ENCODE measurements around the gene SIAH1. TPM values are rescaled to one million over a fixed set of nuclear protein-coding genes. Genes with fewer than 3 reads are reported as not detected.

The SIAH1 gene
- total and polyA plus RNA-seq, 8 donors = 10.9 to 77.7 (median 21.4) TPM

DNA sequence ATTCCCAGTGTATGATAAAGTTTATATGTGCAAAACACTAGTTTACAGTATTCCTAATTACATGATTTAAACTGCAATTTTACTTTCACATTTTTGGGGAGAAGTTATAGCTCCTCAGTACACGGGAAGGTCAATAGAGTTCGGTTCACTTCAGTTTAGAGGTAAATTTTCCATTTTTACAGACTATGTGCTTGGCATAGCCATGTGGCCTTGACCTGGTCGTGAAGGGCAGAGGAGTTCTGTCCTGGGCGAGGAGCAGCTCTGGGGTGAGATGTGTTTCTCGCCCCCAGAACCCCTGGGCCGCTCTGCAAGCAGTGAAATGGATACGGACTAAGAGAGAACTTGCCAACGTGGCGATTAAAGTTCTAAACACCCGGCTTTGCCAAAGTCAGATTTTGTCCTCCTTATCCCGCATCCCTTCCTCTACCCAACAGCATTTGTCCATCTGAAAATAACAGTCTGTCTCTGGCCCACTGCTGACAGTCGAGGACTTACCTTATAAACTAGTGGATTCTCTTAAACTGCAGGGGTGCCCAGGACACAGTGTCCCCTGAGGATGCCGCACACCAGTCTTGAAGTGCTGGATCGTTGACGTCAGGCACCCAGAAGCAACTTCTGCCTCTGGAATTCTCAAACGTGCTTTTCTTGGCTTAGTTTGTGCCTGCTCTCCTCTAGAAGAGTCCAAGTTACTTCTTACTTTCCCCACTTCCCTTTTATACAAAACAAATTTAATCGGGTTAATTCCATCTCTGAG, 1.5 kb upstream of the SIAH1 start:
- H3K27me3 ChIP-seq = no peaks in the 10 kb centered on the region
- peak overlapping the region in 2 of 5 donors; percentile 99 to 100 for H3K27ac ChIP-seq
- no peak for DNase-seq
- 81 to 86% (median 84%) methylated on average over 17 of the region's 17 CpGs for WGBS, 5 donors
- no peak overlapping the region for H3K4me3 ChIP-seq
- no peaks in the 10 kb centered on the region for H3K36me3 ChIP-seq
- intact Hi-C loops (cut with DNase I; ENCODE audit: low total_unique reads) = no loop called here
- H3K9me3 ChIP-seq = no peaks in the 10 kb centered on the region
- peaks cover 14 to 31% (median 24%) of the 10 kb centered on the region in 4 donors for H3K4me1 ChIP-seq
- TF ChIP-seq, protein P1, sequence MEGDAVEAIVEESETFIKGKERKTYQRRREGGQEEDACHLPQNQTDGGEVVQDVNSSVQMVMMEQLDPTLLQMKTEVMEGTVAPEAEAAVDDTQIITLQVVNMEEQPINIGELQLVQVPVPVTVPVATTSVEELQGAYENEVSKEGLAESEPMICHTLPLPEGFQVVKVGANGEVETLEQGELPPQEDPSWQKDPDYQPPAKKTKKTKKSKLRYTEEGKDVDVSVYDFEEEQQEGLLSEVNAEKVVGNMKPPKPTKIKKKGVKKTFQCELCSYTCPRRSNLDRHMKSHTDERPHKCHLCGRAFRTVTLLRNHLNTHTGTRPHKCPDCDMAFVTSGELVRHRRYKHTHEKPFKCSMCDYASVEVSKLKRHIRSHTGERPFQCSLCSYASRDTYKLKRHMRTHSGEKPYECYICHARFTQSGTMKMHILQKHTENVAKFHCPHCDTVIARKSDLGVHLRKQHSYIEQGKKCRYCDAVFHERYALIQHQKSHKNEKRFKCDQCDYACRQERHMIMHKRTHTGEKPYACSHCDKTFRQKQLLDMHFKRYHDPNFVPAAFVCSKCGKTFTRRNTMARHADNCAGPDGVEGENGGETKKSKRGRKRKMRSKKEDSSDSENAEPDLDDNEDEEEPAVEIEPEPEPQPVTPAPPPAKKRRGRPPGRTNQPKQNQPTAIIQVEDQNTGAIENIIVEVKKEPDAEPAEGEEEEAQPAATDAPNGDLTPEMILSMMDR (IDR thresholded peaks at IDR 0.05) = no peak
- TF ChIP-seq EP300 (IDR thresholded peaks at IDR 0.05) = peak; percentile 43

DNA sequence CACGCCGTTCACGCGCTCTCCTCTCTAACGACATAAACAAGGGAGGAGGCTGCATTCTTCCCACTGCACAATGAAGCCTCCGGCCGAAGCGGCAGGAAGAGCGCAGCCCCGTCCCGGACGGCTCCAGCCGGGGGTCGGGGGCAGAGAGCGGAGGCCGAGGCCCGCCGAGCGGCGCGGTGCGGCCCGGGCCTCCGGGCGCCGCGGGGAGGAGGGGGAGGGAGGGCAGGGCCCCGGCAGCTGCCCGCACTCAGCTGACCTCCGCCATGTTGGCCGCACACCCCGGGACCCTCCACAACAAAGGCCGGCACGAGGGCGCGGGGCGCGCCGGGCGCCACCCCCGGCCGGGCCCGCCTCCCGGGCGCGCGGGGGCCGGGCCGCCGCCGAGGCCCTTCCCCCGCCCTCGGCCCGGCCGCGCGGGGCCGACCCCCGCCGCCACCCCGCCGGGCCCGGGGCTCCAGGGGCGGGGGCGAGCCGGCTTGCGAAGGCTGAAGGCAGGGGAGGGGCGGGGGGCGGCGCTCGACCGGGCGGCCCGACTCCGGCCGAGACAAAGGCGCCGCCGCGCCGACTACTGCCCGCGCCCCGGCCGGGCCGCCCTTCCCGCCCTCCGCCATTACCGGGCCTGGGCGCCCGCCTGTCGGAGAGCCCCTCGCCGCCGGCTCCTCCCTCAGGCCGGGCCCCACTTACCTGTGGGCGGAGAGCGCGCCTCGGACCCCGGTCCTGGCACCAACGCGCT, 527 bp downstream of the SIAH1 start:
- DNase-seq = peak; percentile 59 to 89
- no peak for TF ChIP-seq POLR2A (IDR thresholded peaks at IDR 0.05)
- no peak for TF ChIP-seq POLR2AphosphoS5 (IDR thresholded peaks at IDR 0.05)
- TF ChIP-seq, protein P1 (IDR thresholded peaks at IDR 0.05) = no peak
- no peak for TF ChIP-seq EP300 (IDR thresholded peaks at IDR 0.05)
- Histone ChIP-seq H3K27ac (peak overlapping the region; percentile 96 to 100 (median 99)), H3K36me3 (no peaks in the 10 kb centered on the region), H3K27me3 (no peaks in the 10 kb centered on the region), H3K9me3 (no peaks in the 10 kb centered on the region), H3K4me1 (peaks cover 19 to 50% (median 34%) of the 10 kb centered on the region in 4 donors), H3K4me3 (peak overlapping the region; percentile 89 to 93 (median 91))
- 0 to 2% (median 0%) methylated on average over 8 to 97 of the region's 103 CpGs for WGBS, 5 donors
- intact Hi-C loops (cut with DNase I; ENCODE audit: low total_unique reads) = no loop called here

DNA sequence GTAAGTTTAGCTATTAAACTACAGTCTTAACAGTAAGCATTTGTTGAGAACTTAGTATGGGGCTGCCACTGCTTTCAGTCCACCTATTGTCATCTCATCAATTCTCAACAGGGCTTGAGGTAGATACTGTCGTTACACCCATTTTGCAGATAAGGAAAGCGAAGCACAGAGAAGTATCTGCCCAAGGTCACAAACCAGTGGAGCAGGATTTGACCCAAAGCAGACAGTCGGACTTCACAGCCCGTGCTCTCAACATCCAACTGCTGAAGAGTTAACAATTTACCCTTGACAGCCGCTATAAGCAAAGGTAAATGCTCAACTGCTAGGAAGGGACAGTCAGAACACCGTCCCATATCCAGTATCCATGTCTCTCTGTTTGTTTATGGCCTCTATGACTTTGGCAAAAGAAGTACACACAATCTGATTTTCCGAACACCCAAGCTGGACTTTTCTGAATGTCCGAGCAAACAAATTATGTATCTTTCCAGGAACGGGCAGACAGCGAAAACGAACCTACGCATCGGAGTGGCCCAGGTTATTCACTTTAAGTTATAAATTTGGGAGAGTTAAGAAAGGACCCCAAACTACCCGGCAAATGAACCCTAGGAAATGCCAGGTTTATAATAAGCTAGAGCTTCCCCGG, 1.2 kb downstream of the SIAH1 start:
- H3K36me3 ChIP-seq = no peaks in the 10 kb centered on the region
- H3K27ac ChIP-seq = peak overlapping the region; percentile 96 to 100 (median 99)
- no peaks in the 10 kb centered on the region for H3K9me3 ChIP-seq
- peak in 1 of 2 donors; percentile 67 for DNase-seq
- intact Hi-C loops (cut with DNase I; ENCODE audit: low total_unique reads) = no loop called here
- H3K27me3 ChIP-seq = no peaks in the 10 kb centered on the region
- TF ChIP-seq POLR2A (IDR thresholded peaks at IDR 0.05) (no peak), POLR2AphosphoS5 (IDR thresholded peaks at IDR 0.05) (no peak), EP300 (IDR thresholded peaks at IDR 0.05) (no peak)
- TF ChIP-seq, protein P1 (IDR thresholded peaks at IDR 0.05) = no peak
- 1 to 2% (median 2%) methylated on average over 15 of the region's 15 CpGs for WGBS, 5 donors
- H3K4me1 ChIP-seq = peaks cover 19 to 57% (median 41%) of the 10 kb centered on the region in 4 donors
- H3K4me3 ChIP-seq = peak overlapping the region; percentile 89 to 93 (median 91)

All from stomach (tissue), 9 donors.